Muscle of leg (tissue), 11 donors: ENCODE data around the gene RUSF1. TPM values are rescaled to one million over a fixed set of nuclear protein-coding genes. Genes with fewer than 3 reads are reported as not detected.
"Not testable (repeated sequence)": the region's sequence is repeated elsewhere in the genome, so short reads cannot be mapped to it uniquely, and the experiment has no call there.

Experiments
- DNase-seq: peaks from one replicate; pipeline ENCODE4 v3.0.0; 2013
- H3K27ac ChIP-seq: one replicate; pipeline ENCODE4 v1.5.1; 2013; ENCODE audit warnings: mild to moderate bottlenecking, low read length, control low read depth
- H3K27me3 ChIP-seq: one replicate; pipeline ENCODE4 v1.6.1; 2013; ENCODE audit warnings: low read length; ENCODE audit not compliant: control insufficient read depth, insufficient read depth
- H3K36me3 ChIP-seq: one replicate; pipeline ENCODE4 v1.6.1; 2013; ENCODE audit warnings: low read length; ENCODE audit not compliant: control insufficient read depth, insufficient read depth
- H3K4me1 ChIP-seq: one replicate; pipeline ENCODE4 v1.6.1; 2013; ENCODE audit warnings: low read length; ENCODE audit not compliant: control insufficient read depth, insufficient read depth
- H3K4me3 ChIP-seq: one replicate; pipeline ENCODE4 v1.5.1; 2013; ENCODE audit warnings: low read length, control low read depth
- H3K9me3 ChIP-seq: replicated peaks from 2 replicates; pipeline ENCODE4 v1.6.1; 2013; ENCODE audit warnings: low read depth, low read length; ENCODE audit not compliant: control insufficient read depth
- WGBS: methylation state at CpG from one replicate; pipeline ENCODE4 v1.1.5; 2013; ENCODE audit warnings: missing lambda C conversion rate; ENCODE audit not compliant: insufficient coverage; 5-methylcytosine and 5-hydroxymethylcytosine counted together
- polyA plus RNA-seq, 8 donors: library from polyadenylated mRNA; unstranded; fragments of 120-200 nt; gene quantifications; one replicate each; pipeline versions ENCODE4 v1.2.1 to v1.2.3, GENCODE V29; 2013; ENCODE audit warnings: inconsistent platforms in 1 of 8, low replicate concordance in 1 of 8; ENCODE audit not compliant: insufficient read length in 8 of 8, insufficient read depth in 1 of 8
- total RNA-seq: library from RNA; stranded (reverse); fragments of 120-200 nt; gene quantifications from one replicate; pipeline ENCODE4 v1.2.4, GENCODE V29; 2013

The RUSF1 gene
- total and polyA plus RNA-seq, 9 donors = 34.7 to 57.8 (median 49.4) TPM

DNA sequence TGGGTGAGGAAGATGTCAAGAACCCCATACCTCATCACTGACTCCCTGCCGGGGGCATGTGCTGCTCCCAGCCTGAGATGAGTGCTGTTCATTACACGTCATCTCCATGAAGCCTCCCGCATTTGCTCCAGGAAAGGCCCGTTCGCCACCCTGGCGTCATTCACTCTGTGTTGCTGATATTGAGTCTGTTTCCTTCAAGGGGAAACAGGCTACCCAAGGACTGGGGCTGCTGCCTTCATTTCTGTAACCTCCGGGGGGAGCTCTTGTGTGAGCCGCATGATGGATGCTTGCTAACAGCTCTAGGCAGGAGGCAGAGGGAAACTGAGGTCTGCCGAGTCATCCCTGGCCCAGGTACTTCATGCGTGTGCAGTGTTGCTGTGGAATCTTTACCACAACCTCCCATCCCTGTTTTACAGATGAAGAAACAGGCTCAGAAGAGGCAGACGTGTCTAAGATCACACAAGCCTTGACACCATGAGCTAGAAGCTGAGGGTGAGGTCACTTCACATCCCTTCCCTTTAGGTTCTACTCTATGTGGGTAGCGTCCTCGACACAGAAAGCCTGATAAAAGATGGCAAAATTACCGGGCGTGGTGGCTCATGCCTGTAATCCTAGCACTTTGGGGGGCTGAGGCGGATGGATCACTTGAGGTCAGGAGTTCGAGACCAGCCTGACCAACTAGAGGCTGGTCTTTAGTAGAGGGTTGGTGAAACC is 52.4 kb downstream of the RUSF1 start:
- Histone ChIP-seq H3K9me3 (no peaks in the 10 kb centered on the region), H3K4me3 (no peak overlapping the region), H3K4me1 (peaks cover 66% of the 10 kb centered on the region), H3K36me3 (peaks cover 14% of the 10 kb centered on the region), H3K27me3 (no peaks in the 10 kb centered on the region), H3K27ac (no peak overlapping the region)
- 65% methylated on average over 4 of the region's 17 CpGs for WGBS
- DNase-seq = no peak

DNA sequence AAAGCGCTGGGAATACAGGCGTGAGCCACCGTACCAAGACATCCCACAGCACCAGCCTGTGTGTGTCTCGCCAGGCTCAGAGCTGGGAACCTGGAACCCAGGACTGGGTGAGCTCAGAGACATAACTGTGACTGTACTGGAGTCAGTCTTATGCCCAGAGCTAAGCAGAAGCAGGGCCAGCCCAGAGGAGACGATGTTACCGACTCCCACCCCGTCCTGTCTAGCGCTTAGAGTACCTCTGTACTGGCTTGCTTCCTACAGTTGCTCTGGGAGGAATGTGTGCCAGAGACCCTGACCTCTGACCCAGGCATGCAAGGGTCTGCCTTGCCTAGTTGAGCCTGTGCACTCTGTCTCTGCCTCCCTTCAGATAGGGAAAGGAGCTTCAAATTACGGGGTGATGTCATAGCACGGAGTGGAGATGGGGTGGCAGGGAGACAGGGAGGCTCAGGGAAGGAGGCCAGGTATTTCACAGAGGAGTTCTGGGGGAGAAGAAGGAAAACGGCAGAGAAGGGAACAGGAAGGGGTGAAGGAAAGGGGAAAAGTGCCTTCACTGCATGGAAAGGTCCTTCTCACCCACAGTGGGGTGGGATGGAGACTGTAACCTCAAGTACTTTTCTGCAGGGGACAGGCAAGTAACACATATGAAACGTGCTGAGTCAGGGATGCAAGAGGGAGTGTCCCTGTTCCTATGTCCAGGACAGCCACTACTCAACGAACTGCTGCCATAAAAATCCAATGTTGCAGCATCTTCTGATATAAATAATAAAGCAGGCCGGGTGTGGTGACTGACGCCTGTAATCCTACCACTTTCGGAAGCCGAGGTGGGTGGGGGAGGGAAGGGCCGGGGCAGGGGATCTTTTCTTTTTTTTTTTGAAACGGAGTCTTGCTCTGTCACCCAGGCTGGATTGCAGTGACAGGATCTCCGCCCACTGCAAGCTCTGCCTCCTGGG is 54.7 kb downstream of the RUSF1 start:
- H3K4me3 ChIP-seq = no peak overlapping the region
- peaks cover 59% of the 10 kb centered on the region for H3K4me1 ChIP-seq
- peaks cover 14% of the 10 kb centered on the region for H3K36me3 ChIP-seq
- no peaks in the 10 kb centered on the region for H3K27me3 ChIP-seq
- no peaks in the 10 kb centered on the region for H3K9me3 ChIP-seq
- WGBS = 37% methylated on average over 11 of the region's 20 CpGs
- peak overlapping the region; percentile 62 for H3K27ac ChIP-seq
- peak; percentile 74 for DNase-seq

DNA sequence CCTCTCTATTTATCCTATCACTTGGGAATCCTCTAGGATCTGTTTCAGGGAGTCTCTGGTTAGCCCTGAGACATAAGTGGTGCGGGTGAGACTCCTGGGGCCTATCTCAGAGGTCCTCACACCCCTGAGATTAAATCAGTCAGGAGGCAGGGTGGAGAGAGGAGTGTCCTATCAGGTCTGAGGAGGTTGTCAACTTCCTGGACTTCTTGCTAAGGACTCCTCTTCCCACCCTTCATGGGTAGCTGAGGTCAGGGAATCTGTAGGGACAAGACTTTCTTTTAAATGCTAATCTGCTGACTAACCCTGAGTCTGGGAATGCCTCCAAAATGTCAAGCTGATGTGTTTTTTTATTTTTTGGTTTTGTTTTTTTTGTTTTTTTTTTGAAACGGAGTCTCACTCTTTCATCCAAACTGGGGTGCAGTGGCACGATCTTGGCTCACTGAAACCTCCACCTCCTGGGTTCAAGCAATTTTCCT is 55.5 kb downstream of the RUSF1 start:
- H3K4me3 ChIP-seq = no peak overlapping the region
- peak; percentile 82 for DNase-seq
- WGBS = no CpG with 5 or more reads among the region's 3 CpGs
- H3K27me3 ChIP-seq = no peaks in the 10 kb centered on the region
- H3K9me3 ChIP-seq = no peaks in the 10 kb centered on the region
- H3K4me1 ChIP-seq = peaks cover 52% of the 10 kb centered on the region
- peaks cover 14% of the 10 kb centered on the region for H3K36me3 ChIP-seq
- peak overlapping the region; percentile 44 for H3K27ac ChIP-seq

DNA sequence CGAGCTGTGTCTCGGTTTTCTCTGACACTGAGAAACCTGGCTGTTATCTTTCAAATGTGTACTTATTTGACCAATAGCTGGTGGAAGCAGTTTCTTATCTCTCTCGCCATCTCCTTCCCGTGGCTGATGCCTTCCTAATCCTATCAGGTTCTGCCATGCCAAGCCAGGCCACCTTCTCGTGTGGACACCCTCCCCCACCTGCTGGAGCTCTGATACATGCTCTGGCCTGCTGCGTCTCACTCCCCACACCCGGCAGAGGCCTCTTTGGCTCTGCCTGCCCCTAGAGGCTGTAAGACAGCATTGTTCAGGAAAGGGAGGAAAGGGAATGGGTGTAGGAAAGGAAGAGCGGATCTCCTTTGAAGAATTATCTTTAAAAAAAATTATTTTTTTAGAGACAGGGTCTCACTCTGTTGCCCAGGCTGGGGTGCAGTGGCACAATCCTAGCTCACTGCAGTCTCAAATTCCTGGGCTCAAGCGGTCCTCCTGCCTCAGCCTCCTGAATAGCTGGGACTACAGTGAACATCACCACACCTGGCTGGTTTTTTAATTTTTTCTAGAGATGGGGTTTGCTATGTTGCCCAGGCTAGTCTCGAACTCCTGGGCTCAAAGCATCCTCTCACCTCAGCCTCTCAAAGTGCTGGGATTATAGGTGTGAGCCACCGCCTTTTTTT is 56.4 kb downstream of the RUSF1 start:
- DNase-seq = peak; percentile 63
- Histone ChIP-seq H3K4me1 (peaks cover 44% of the 10 kb centered on the region), H3K27ac (no peak overlapping the region), H3K9me3 (no peaks in the 10 kb centered on the region), H3K4me3 (no peak overlapping the region), H3K36me3 (peaks cover 11% of the 10 kb centered on the region), H3K27me3 (no peaks in the 10 kb centered on the region)
- WGBS = 20% methylated on average over 3 of the region's 11 CpGs

DNA sequence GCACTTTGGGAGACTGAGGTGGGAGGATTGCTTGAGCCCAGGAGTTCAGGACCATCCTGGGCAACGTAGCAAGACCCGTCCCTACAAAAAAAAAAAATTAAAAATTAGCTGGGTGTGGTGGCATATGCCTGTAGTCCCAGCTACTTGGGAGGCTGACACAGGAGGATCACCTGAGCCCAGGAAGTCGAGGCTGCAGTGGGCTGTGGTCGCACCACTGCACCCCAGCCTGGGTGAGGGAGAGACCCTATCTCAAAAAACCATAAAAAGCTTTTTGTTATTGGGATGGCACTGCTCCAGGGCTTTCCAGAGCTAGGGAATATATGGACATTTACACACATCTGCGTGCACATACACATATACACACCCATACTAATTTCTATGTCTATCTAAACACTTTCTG is 57.0 kb downstream of the RUSF1 start:
- Histone ChIP-seq H3K4me3 (no peak overlapping the region), H3K27ac (no peak overlapping the region), H3K36me3 (peaks cover 7% of the 10 kb centered on the region), H3K4me1 (peaks cover 39% of the 10 kb centered on the region), H3K9me3 (no peaks in the 10 kb centered on the region), H3K27me3 (no peaks in the 10 kb centered on the region)
- WGBS = 75% methylated on average over 1 of the region's 5 CpGs
- DNase-seq = no peak

DNA sequence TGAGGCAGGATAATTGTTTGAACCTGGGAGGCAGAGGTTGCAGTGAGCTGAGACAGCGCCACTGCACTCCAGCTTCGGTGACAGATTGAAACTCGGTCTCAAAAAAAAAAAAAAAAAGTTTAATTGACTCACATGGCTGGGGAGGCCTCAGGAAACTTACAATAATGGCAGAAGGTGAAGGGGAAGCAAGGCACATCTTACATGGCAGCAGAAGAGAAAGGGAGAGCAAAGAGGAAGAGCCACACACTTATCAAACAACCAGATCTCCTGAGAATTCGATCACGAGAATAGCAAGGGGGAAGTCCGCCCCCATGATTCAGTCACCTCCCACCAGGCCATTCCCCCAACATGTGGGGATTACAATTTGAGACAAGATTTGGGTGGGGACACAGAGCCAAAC is 62.3 kb downstream of the RUSF1 start:
- not testable (repeated sequence) for H3K36me3 ChIP-seq, DNase-seq, H3K9me3 ChIP-seq, H3K27me3 ChIP-seq, H3K27ac ChIP-seq, H3K4me3 ChIP-seq
- peaks cover 10% of the 10 kb centered on the region for H3K4me1 ChIP-seq
- 89% methylated on average over 3 of the region's 6 CpGs for WGBS

DNA sequence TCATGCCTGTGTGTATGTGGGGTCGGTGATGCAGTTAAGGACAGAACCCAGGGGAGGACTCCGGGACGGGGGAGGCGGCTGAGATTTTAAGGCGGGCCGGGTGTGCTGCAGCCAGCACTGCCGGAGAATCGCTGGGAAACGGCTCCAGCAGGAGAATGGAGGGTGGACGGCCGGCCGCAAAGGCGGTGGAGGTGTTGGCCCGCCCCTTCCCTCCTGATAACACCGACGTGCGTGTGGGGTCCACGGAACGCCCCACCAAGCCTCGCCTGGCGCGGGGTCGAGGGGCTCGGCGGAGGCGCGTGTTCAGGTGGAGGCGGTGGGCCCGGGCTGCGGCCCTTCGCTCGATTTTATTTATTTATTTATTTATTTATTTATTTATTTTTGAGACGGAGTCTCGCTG is 66.2 kb downstream of the RUSF1 start:
- Histone ChIP-seq H3K4me1 (peaks cover 19% of the 10 kb centered on the region), H3K27ac (peak overlapping the region; percentile 98), H3K36me3 (no peaks in the 10 kb centered on the region), H3K4me3 (peak overlapping the region; percentile 83), H3K9me3 (no peaks in the 10 kb centered on the region), H3K27me3 (no peaks in the 10 kb centered on the region)
- DNase-seq = no peak
- WGBS = 52% methylated on average over 14 of the region's 34 CpGs

DNA sequence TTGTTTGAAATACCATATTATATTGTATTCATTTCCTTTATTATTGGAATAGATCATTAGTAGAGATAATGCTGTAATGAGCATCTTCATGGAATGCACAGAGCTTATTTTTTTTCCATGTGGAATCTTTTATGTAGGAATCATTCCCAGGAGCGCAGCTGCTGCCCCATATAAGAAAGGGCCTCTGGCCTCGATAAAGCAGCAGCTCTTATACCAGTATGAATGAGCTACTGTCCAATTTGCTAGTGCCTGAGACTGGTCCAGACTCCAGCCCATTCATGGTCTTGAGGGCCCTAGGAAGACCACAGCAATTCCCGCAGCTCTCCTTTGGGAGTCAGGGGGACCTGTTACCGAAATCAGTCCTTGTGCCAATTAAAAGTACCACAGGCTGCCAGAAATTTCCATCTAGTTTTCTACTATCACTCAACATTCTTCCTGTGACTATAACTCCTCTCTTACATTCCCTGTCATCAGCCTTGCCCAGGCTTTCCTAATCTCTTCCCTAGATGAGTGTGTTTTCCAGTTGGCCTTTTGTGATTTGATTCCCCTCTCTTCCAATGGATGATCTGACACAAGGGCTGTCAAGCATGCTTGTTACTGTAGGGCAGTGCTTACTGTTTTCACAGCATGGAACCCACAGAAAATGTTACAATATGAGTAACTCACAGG is 67.5 kb downstream of the RUSF1 start:
- H3K9me3 ChIP-seq = no peaks in the 10 kb centered on the region
- peak overlapping the region; percentile 20 for H3K27ac ChIP-seq
- H3K4me3 ChIP-seq = no peak overlapping the region
- H3K36me3 ChIP-seq = no peaks in the 10 kb centered on the region
- no peaks in the 10 kb centered on the region for H3K27me3 ChIP-seq
- H3K4me1 ChIP-seq = peaks cover 19% of the 10 kb centered on the region
- no peak for DNase-seq
- WGBS = 40% methylated on average over 1 of the region's 4 CpGs

DNA sequence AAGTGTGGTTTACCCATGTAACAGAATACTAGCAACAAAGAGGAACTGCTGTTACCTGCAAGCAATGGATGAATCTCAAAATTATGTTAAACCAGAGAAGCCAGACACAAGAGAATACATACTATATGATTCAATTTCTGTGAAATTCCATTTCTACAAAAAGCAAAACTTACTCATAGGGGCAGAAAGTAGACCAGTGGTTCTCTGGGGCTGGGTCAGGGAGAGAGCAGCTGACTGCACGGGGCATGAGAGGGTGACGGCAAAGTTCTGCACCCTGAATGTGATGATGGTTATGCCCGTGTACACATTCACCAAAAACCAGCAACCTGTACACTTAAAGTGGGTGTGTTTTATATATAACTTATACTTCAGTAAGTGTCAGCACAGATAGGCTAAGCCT is 68.7 kb downstream of the RUSF1 start:
- Histone ChIP-seq H3K36me3 (no peaks in the 10 kb centered on the region), H3K27me3 (no peaks in the 10 kb centered on the region), H3K27ac (no peak overlapping the region), H3K4me1 (peaks cover 19% of the 10 kb centered on the region), H3K4me3 (no peak overlapping the region), H3K9me3 (no peaks in the 10 kb centered on the region)
- WGBS = no CpG with 5 or more reads among the region's 3 CpGs
- DNase-seq = no peak
